DND-41 (cell line): ENCODE measurements around the gene ZBTB37.

ENCODE experiments used
- ATAC-seq: fragments of 200-7000 bp; cut with Tn5 transposase; 3 replicates; pipeline ENCODE4 v1.9.1; 2021; ENCODE audit warnings: low read depth; ENCODE audit not compliant: insufficient read depth
- DNase-seq: peaks from one replicate; pipeline ENCODE4 v3.0.0-alpha.2; 2020
- H2AFZ ChIP-seq: 2 replicates; pipeline ENCODE4 v1.6.0; 2012; ENCODE audit warnings: low read depth, low read length
- H3K27ac ChIP-seq: 2 replicates; pipeline ENCODE4 v1.5.1; 2012; ENCODE audit warnings: low read length, inconsistent platforms
- H3K27me3 ChIP-seq: fragments of 200-600 bp; sonication (generic); 2 replicates; pipeline ENCODE4 v1.6.0; 2012; ENCODE audit warnings: low read length, mild to moderate bottlenecking, inconsistent platforms; ENCODE audit not compliant: insufficient read depth, poor library complexity
- H3K36me3 ChIP-seq: 2 replicates; pipeline ENCODE4 v1.5.1; 2012; ENCODE audit warnings: low read length, inconsistent platforms; ENCODE audit not compliant: insufficient read depth
- H3K4me1 ChIP-seq: 2 replicates; pipeline ENCODE4 v1.5.1; 2012; ENCODE audit warnings: mild to moderate bottlenecking, low read length; ENCODE audit not compliant: insufficient read depth
- H3K4me2 ChIP-seq: 2 replicates; pipeline ENCODE4 v1.6.0; 2012; ENCODE audit warnings: mild to moderate bottlenecking, moderate library complexity, low read length, inconsistent platforms; ENCODE audit not compliant: insufficient read depth
- H3K4me3 ChIP-seq, 2 experiments: fragments of 200-600 bp in 1 of 2; shearing (Covaris generic) in 1 of 2; 2 replicates each; pipeline ENCODE4 v1.5.1; 2012 to 2016; ENCODE audit warnings: inconsistent platforms in 2 of 2, low read length in 2 of 2, mild to moderate bottlenecking in 2 of 2, low read depth in 1 of 2, moderate library complexity in 1 of 2
- H3K79me2 ChIP-seq: 2 replicates; pipeline ENCODE4 v1.6.0; 2012; ENCODE audit warnings: low read length, inconsistent platforms; ENCODE audit not compliant: insufficient read depth
- H3K9ac ChIP-seq: 2 replicates; pipeline ENCODE4 v1.6.0; 2012; ENCODE audit warnings: low read depth, mild to moderate bottlenecking, inconsistent platforms, low read length, moderate library complexity
- H3K9me3 ChIP-seq: 2 replicates; pipeline ENCODE4 v1.5.1; 2012; ENCODE audit warnings: low read length, moderate library complexity, mild to moderate bottlenecking, inconsistent platforms; ENCODE audit not compliant: insufficient read depth, severe bottlenecking
- H4K20me1 ChIP-seq: 2 replicates; pipeline ENCODE4 v1.6.0; 2012; ENCODE audit warnings: low read length; ENCODE audit not compliant: insufficient read depth
- CTCF ChIP-seq: IDR thresholded peaks from 2 replicates; pipeline ENCODE4 v1.5.1; 2012; ENCODE audit warnings: borderline replicate concordance, low read length, moderate library complexity, mild to moderate bottlenecking; ENCODE audit not compliant: poor library complexity, severe bottlenecking; ENCODE audit errors: extremely low read depth
- EZH2 ChIP-seq: IDR thresholded peaks from 3 replicates; pipeline ENCODE4 v1.6.1; 2012; ENCODE audit warnings: borderline replicate concordance, low read depth, mild to moderate bottlenecking, moderate library complexity, low read length, inconsistent platforms; ENCODE audit not compliant: severe bottlenecking

ZBTB37 gene

GRCh38 chr1:173937062-173937461 is 68.9 kb downstream of the ZBTB37 start:
- Histone ChIP-seq H3K9ac (no peak overlapping the region), H3K4me3 (no peak overlapping the region), H3K9me3 (no peaks in the 10 kb centered on the region), H3K27me3 (no peaks in the 10 kb centered on the region), H3K36me3 (peaks cover 70% of the 10 kb centered on the region), H3K27ac (no peak overlapping the region), H4K20me1 (no peaks in the 10 kb centered on the region), H3K79me2 (no peaks in the 10 kb centered on the region), H3K4me1 (no peaks in the 10 kb centered on the region), H2AFZ (no peak overlapping the region), H3K4me2 (no peak overlapping the region)
- ATAC-seq (no peak), DNase-seq (no peak)
- TF ChIP-seq CTCF (no peak), EZH2 (no peak)

GRCh38 chr1:173946380-173946921 is 78.3 kb downstream of the ZBTB37 start:
- ATAC-seq: no peak
- H4K20me1 ChIP-seq: no peaks in the 10 kb centered on the region
- H3K27ac ChIP-seq: no peak overlapping the region
- TF ChIP-seq CTCF (no peak), EZH2 (no peak)
- H3K9ac ChIP-seq: no peak overlapping the region
- H3K4me3 ChIP-seq: no peak overlapping the region
- peaks cover 94% of the 10 kb centered on the region for H3K36me3 ChIP-seq
- no peaks in the 10 kb centered on the region for H3K79me2 ChIP-seq
- H3K9me3 ChIP-seq: no peaks in the 10 kb centered on the region
- H3K4me2 ChIP-seq: no peak overlapping the region
- H3K27me3 ChIP-seq: no peaks in the 10 kb centered on the region
- no peak overlapping the region for H2AFZ ChIP-seq
- DNase-seq: no peak
- no peaks in the 10 kb centered on the region for H3K4me1 ChIP-seq

GRCh38 chr1:173948594-173948993 is 80.4 kb downstream of the ZBTB37 start:
- ATAC-seq: no peak
- Histone ChIP-seq H3K4me3 (no peak overlapping the region), H2AFZ (no peak overlapping the region), H3K9me3 (no peaks in the 10 kb centered on the region), H4K20me1 (no peaks in the 10 kb centered on the region), H3K79me2 (no peaks in the 10 kb centered on the region), H3K4me1 (no peaks in the 10 kb centered on the region), H3K27me3 (no peaks in the 10 kb centered on the region), H3K9ac (no peak overlapping the region), H3K27ac (no peak overlapping the region), H3K36me3 (peaks cover 93% of the 10 kb centered on the region), H3K4me2 (no peak overlapping the region)
- no peak for DNase-seq
- TF ChIP-seq EZH2: no peak
- TF ChIP-seq CTCF: no peak
